GM12872 (cell line): Measurements from ENCODE around the gene RASSF8.

Source experiments
- TF ChIP-seq, protein P1 (sequence below): IDR thresholded peaks from 3 replicates; pipeline ENCODE4 v1.5.1; 2011; ENCODE audit warnings: low read depth, mild to moderate bottlenecking, low read length, moderate library complexity; ENCODE audit not compliant: insufficient read depth

The RASSF8 gene

DNA sequence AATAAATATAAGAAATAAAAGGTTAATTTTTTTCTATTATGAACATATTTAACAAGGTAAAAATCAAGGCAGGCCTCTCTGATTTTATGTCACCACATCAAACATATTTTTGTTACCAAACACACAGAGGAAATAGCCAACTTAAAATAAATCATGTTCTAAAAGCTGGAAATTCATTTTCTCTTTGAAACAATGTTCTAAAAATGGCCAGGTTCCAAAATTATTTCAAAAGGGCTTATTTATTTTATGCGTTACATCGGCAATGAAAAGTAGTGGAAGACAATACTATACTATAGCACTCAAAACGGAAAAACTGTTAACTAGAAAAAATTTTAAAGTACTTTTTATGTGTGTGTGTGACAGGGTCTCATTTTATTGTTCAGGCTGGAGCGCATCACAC is 24.0 kb upstream of the RASSF8 start:
- TF ChIP-seq, protein P1, sequence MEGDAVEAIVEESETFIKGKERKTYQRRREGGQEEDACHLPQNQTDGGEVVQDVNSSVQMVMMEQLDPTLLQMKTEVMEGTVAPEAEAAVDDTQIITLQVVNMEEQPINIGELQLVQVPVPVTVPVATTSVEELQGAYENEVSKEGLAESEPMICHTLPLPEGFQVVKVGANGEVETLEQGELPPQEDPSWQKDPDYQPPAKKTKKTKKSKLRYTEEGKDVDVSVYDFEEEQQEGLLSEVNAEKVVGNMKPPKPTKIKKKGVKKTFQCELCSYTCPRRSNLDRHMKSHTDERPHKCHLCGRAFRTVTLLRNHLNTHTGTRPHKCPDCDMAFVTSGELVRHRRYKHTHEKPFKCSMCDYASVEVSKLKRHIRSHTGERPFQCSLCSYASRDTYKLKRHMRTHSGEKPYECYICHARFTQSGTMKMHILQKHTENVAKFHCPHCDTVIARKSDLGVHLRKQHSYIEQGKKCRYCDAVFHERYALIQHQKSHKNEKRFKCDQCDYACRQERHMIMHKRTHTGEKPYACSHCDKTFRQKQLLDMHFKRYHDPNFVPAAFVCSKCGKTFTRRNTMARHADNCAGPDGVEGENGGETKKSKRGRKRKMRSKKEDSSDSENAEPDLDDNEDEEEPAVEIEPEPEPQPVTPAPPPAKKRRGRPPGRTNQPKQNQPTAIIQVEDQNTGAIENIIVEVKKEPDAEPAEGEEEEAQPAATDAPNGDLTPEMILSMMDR: no peak

- TF ChIP-seq, protein P1: no peak
Measured at GRCh38 chr12:25935355-25936144, 22.9 kb upstream of the RASSF8 start.

GRCh38 chr12:25937096-25937495 is 21.4 kb upstream of the RASSF8 start:
- TF ChIP-seq, protein P1: no peak

DNA sequence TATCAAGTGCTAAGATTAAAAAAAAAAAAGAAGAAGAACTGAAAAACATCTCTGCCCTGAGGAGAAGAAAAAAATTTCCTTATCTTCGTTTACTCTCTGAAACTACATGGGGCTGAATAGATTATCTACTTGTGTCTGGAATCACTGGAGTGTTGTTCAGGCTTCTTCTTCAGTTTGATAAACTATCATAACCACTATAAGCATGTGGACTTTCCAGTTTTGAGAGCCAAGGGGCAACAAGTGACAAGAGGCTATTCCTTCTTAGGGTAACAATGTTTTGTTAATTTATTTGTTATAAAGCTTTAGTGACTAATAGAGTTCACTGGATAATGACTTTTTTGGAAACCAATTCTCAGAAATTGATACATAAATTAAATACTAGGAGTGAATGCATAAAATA is 19.9 kb upstream of the RASSF8 start:
- TF ChIP-seq, protein P1: no peak

DNA sequence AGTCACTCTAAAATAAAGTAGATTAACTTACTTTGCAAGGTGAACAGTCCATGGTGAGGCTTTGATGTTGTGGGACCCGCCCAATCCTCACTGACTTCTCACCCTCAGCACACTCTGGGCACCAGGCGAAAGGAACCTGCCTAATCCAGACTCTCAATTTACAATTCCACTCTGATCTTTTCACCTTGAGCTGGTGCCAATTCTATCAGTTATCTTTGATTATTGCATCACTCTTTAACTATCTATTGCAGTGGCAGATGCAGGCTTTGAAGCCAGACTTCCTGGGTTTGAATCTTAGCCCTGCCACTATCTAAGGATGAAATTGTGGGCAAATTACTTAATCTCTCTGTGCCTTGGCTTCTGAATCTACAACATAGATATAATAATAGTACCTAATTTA is 18.9 kb upstream of the RASSF8 start:
- TF ChIP-seq, protein P1: no peak

DNA sequence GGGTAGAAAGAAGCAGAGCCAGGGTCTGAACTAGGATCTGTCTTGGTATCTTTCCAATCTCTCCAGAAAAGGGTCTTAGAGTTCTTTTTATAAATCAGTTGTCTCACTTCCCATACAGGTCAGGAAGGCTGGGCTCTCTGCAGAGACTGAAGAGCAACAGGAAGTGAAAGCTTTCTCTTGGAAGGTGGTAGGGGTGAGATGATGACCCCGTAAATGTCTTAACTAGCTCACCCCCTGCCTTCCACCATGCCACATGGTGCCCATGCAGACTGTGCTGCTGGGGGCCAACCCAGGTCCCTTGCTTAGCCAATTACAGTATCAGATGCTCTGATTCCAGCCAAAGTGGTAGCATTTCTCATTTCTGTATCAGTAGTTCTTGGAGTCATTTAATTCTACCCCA is 17.6 kb upstream of the RASSF8 start:
- TF ChIP-seq, protein P1: no peak

DNA sequence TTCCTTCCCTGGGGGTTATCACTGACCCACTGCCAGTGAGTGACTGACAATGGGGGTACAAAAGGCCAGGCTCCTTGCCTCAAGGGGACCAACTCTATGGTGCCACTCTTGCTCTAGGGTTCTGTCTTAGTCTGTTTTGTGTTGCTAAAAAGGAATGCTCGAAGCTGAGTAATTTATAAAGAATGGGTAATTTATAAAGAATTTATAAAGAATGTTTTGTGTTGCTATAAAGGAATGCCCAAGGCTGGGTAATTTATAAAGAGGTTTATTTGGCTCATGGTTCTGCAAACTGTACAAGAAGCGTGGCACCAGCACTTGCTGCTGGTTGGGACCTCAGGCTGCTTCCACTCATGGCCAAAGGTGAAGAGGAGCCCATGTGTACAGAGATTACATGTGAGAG is 15.8 kb upstream of the RASSF8 start:
- TF ChIP-seq, protein P1: no peak
